ENCODE results near the gene NEGR1.

NEGR1 gene

DNA sequence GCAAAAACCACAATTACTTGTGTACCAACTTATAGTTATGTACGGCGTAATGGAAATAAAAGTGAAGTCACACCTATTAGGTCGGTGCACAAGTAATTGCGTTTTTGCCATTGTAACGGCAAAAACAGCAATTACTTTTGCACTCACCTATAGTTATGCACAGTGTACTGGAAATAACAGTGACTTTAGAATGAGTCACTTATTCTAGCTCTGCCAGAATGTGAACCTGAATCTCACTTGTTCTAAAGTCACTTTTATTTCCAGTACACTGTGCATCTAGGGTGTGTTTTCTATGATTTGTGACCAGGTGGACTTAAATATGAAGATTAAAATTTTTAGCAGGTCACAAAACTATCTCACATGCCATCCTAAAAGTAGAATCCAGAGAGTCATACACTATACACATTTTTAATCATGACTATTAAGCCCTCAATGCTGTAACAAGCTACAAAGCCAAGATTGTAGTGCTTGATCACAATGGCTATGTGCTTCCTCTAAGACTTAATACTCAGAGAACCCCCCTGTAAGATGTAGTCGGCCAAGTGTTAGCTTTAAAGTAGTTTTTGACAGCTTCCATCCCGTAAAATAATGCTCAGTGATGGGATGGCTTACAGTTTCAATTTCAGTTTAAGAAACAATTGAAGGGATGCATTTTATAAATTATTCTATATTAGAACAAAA, 218.8 kb downstream of the NEGR1 start:
- TF ChIP-seq, protein P1, sequence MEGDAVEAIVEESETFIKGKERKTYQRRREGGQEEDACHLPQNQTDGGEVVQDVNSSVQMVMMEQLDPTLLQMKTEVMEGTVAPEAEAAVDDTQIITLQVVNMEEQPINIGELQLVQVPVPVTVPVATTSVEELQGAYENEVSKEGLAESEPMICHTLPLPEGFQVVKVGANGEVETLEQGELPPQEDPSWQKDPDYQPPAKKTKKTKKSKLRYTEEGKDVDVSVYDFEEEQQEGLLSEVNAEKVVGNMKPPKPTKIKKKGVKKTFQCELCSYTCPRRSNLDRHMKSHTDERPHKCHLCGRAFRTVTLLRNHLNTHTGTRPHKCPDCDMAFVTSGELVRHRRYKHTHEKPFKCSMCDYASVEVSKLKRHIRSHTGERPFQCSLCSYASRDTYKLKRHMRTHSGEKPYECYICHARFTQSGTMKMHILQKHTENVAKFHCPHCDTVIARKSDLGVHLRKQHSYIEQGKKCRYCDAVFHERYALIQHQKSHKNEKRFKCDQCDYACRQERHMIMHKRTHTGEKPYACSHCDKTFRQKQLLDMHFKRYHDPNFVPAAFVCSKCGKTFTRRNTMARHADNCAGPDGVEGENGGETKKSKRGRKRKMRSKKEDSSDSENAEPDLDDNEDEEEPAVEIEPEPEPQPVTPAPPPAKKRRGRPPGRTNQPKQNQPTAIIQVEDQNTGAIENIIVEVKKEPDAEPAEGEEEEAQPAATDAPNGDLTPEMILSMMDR (IDR thresholded peaks at IDR 0.05; ENCODE audit: low read depth, low read length), result no peak
- no peak overlapping the region for H3K4me3 ChIP-seq (replicated peaks in 1 of 2; ENCODE audit: low read depth in 2 of 2, low read length in 2 of 2)
- peak in 1 of 2 donors; percentile 15 for DNase-seq (ENCODE audit: low read depth in 2 of 2)

DNA sequence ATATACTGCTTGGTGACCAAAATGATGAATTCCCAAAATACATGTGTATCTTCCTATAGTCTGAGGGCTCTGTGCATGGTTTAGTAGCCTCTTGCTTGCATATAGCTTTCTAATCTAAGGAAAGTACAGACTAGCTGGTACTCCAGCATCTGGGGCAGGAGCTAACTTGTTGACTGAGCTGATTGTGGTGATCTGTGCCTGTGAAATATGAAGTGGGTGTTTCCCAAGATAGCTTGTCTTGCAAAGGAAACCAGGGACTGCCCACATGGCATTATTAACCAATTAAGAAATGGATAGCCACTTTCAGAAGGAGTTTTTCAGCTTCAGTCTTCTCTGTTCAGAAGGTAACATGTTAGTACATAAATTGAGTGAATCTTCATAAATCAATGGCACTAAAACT, 219.8 kb downstream of the NEGR1 start:
- DNase-seq (ENCODE audit: low read depth in 2 of 2), result peak; percentile 15 to 17
- H3K4me3 ChIP-seq (replicated peaks in 1 of 2; ENCODE audit: low read depth in 2 of 2, low read length in 2 of 2), result no peak overlapping the region
- TF ChIP-seq, protein P1 (IDR thresholded peaks at IDR 0.05; ENCODE audit: low read depth, low read length), result no peak

DNA sequence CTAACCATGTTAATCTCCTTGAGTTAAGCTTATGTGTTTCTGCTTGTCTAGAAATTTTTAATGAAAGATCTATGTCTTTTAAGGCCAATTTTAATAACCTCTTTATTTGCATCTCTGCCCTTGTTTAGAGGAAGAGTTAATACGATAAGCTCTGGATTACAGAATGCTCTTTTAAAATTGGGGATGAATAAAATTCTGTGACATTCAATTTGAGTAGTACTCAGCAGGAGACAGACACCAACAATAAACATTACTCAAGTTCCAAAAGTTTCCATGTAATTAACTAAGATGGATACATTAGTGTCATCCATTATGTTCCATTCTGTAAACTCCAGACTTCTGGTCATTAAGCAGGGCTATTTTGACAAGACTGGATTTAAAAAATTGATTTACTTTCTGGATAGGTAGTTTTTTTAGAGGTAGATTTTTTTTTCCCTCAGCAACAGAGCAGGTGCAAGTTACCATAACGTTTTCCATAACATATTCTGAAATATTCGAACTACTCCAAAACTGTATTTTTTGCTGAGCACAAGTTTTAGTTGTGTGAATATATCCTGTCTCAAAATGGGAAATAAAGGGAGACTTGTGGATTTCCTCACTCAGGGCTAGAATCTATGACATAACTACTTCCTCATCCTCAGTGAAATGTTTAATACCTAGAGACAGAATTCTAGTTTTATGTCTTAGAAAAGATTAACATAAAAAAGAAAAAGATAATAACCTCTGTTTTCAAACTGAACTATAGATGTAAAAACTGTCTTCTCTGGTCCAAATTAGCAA, 221.7 kb downstream of the NEGR1 start:
- DNase-seq (ENCODE audit: low read depth in 2 of 2), result no peak
- TF ChIP-seq, protein P1 (IDR thresholded peaks at IDR 0.05; ENCODE audit: low read depth, low read length), result no peak
- H3K4me3 ChIP-seq (replicated peaks in 1 of 2; ENCODE audit: low read depth in 2 of 2, low read length in 2 of 2), result no peak overlapping the region

GRCh38 chr1:72056516-72056915, 225.8 kb downstream of the NEGR1 start:
- TF ChIP-seq, protein P1 (IDR thresholded peaks at IDR 0.05; ENCODE audit: low read depth, low read length), result no peak
- no peak for DNase-seq (ENCODE audit: low read depth in 2 of 2)
- no peak overlapping the region for H3K4me3 ChIP-seq (replicated peaks in 1 of 2; ENCODE audit: low read depth in 2 of 2, low read length in 2 of 2)

DNA sequence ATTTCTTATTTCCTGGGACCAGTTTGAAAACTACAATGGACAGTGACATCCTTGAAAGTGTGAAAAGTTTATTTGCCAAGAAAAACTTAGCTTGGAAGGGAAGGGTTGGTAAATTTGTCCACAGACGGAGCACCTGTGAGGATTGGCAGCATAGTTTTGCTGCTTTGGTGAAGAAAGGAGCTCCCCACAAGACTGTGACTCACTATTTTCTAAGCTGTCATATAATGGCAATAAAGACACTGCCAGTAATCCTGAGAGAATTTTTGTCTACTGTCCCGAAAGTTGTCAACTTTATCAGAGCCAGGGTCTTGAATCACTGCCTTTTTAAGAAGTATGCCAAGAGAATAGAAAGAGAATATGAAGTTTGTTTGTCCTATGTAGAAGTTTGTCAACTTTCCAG, 230.8 kb downstream of the NEGR1 start:
- TF ChIP-seq, protein P1 (IDR thresholded peaks at IDR 0.05; ENCODE audit: low read depth, low read length), result no peak
- peak in 1 of 2 donors; percentile 7 for DNase-seq (ENCODE audit: low read depth in 2 of 2)

GRCh38 chr1:72050551-72050950, 231.8 kb downstream of the NEGR1 start:
- TF ChIP-seq, protein P1 (IDR thresholded peaks at IDR 0.05; ENCODE audit: low read depth, low read length), result no peak
- DNase-seq (ENCODE audit: low read depth in 2 of 2), result no peak
- H3K4me3 ChIP-seq (replicated peaks in 1 of 2; ENCODE audit: low read depth in 2 of 2, low read length in 2 of 2), result no peak overlapping the region

More for the DNA sequence above, 230.8 kb downstream of the NEGR1 start:
- no peak overlapping the region for H3K4me3 ChIP-seq (replicated peaks in 1 of 2; ENCODE audit: low read depth in 2 of 2, low read length in 2 of 2)

Measured in cardiac fibroblast (primary cell).